ENCODE results near the gene ATMIN. TPM values are rescaled to one million over a fixed set of nuclear protein-coding genes. Genes with fewer than 3 reads are reported as not detected.

The ATMIN gene
- total RNA-seq, 1 donor from 2014 or later = 41.3 TPM

GRCh38 chr16:81018496-81018895 is 17.1 kb upstream of the ATMIN start:
- no peak overlapping the region for H3K4me3 ChIP-seq (ENCODE audit: low read depth, low read length)
- no peak for FAIRE-seq
- peaks cover 4% of the 10 kb centered on the region for H3K36me3 ChIP-seq (ENCODE audit: control insufficient read depth, insufficient read depth, low read length)
- H3K27me3 ChIP-seq (ENCODE audit: control insufficient read depth, insufficient read depth, low read length) = no peaks in the 10 kb centered on the region
- TF ChIP-seq CTCF (IDR thresholded peaks at IDR 0.05; ENCODE audit: insufficient read depth, low read length, severe bottlenecking) = no peak
- no peak for DNase-seq (ENCODE audit: low read depth)

- Histone ChIP-seq H3K27me3 (ENCODE audit: control insufficient read depth, insufficient read depth, low read length) (no peaks in the 10 kb centered on the region), H3K4me3 (ENCODE audit: low read depth, low read length) (no peak overlapping the region), H3K36me3 (ENCODE audit: control insufficient read depth, insufficient read depth, low read length) (peaks cover under 1% of the 10 kb centered on the region)
- TF ChIP-seq CTCF (IDR thresholded peaks at IDR 0.05; ENCODE audit: insufficient read depth, low read length, severe bottlenecking) = no peak
- FAIRE-seq (no peak), DNase-seq (ENCODE audit: low read depth) (no peak)
These were observed 9.2 kb upstream of the ATMIN start for GRCh38 chr16:81026429-81026828.

GRCh38 chr16:81029930-81030604 is 5.6 kb upstream of the ATMIN start:
- Histone ChIP-seq H3K27me3 (ENCODE audit: control insufficient read depth, insufficient read depth, low read length) (no peaks in the 10 kb centered on the region), H3K36me3 (ENCODE audit: control insufficient read depth, insufficient read depth, low read length) (no peaks in the 10 kb centered on the region), H3K4me3 (ENCODE audit: low read depth, low read length) (no peak overlapping the region)
- TF ChIP-seq CTCF (IDR thresholded peaks at IDR 0.05; ENCODE audit: insufficient read depth, low read length, severe bottlenecking) = no peak
- DNase-seq (ENCODE audit: low read depth) (no peak), FAIRE-seq (no peak)

GRCh38 chr16:81035975-81036750 is 521 bp downstream of the ATMIN start:
- DNase-seq (ENCODE audit: low read depth) = peak; percentile 10
- FAIRE-seq = no peak
- Histone ChIP-seq H3K36me3 (ENCODE audit: control insufficient read depth, insufficient read depth, low read length) (peaks cover 8% of the 10 kb centered on the region), H3K4me3 (ENCODE audit: low read depth, low read length) (peak overlapping the region; percentile 70), H3K27me3 (ENCODE audit: control insufficient read depth, insufficient read depth, low read length) (no peaks in the 10 kb centered on the region)
- TF ChIP-seq CTCF (IDR thresholded peaks at IDR 0.05; ENCODE audit: insufficient read depth, low read length, severe bottlenecking) = no peak

- FAIRE-seq (no peak), DNase-seq (ENCODE audit: low read depth) (peak; percentile 34)
- Histone ChIP-seq H3K36me3 (ENCODE audit: control insufficient read depth, insufficient read depth, low read length) (peaks cover 10% of the 10 kb centered on the region), H3K27me3 (ENCODE audit: control insufficient read depth, insufficient read depth, low read length) (no peaks in the 10 kb centered on the region), H3K4me3 (ENCODE audit: low read depth, low read length) (peak overlapping the region; percentile 70)
- no peak for TF ChIP-seq CTCF (IDR thresholded peaks at IDR 0.05; ENCODE audit: insufficient read depth, low read length, severe bottlenecking)
These were observed 1.2 kb downstream of the ATMIN start for GRCh38 chr16:81036751-81037350.

All from bronchial epithelial cell (primary cell).